B cell (primary cell): ENCODE results near the gene MYOC.

Source experiments
- CTCF ChIP-seq: fragments of 200-600 bp; IDR thresholded peaks from one replicate; pipeline ENCODE4 v1.8.0; 2022; ENCODE audit warnings: antibody characterized with exemption, mild to moderate bottlenecking
- EZH2 ChIP-seq: IDR thresholded peaks from 2 replicates; pipeline ENCODE4 v1.6.1; 2012; ENCODE audit warnings: borderline replicate concordance, low read depth, mild to moderate bottlenecking, moderate library complexity, low read length; ENCODE audit not compliant: insufficient read depth, poor library complexity, severe bottlenecking

- no peak for TF ChIP-seq CTCF
- TF ChIP-seq EZH2 = no peak
Measured at GRCh38 chr1:171613282-171613681, 39.2 kb downstream of the MYOC start.
